ENCODE measurements around the gene FGF10.

- TF ChIP-seq CTCF (IDR thresholded peaks at IDR 0.05; ENCODE audit: low read length) (no peak), EZH2phosphoT487 (IDR thresholded peaks at IDR 0.05; ENCODE audit: low read length) (no peak), EZH2 (optimal IDR thresholded peaks at IDR 0.05; ENCODE audit: low read depth, low read length) (no peak)
Observed at GRCh38 chr5:44345871-44346270, 43.3 kb downstream of the FGF10 start.
